ENCODE results near the gene PTPRQ.

The PTPRQ gene

DNA sequence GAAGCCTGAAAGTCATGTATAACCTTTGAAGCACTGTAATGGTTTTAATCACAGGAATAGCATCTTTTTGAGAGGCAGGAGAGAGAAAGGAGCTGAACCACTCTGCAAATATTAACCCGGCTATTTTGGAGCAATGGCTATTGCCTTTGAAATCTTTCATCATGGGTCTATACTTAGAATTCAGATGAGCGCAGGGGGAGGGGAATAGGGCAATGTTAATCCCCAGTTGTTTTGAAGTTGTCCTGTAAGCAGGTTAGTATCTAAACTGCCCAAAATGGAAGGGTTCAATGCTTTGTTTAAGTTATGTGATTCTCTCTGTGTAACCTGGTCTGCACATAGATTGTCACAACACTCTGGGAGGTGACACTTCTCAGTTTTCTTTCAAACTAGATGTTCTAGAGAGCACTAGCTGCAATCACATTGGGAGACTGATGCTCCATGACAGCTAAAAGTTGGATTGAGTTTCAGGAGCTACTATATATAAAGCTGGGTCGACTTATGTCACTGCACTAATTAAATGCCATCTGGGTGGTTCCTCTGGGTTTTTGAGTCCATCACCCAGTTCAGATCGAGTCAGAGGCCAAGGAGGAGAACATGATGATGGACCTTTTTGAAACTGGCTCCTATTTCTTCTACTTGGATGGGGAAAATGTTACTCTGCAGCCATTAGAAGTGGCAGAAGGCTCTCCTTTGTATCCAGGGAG, 263.2 kb downstream of the PTPRQ start, which contains the start of gene MYF6:
Gene MYF6 (plus strand): TSS at position 509 of the 704 bp plus-strand sequence. CDS start 86 bp downstream, at position 595.
- DNase-seq = no peak

DNA sequence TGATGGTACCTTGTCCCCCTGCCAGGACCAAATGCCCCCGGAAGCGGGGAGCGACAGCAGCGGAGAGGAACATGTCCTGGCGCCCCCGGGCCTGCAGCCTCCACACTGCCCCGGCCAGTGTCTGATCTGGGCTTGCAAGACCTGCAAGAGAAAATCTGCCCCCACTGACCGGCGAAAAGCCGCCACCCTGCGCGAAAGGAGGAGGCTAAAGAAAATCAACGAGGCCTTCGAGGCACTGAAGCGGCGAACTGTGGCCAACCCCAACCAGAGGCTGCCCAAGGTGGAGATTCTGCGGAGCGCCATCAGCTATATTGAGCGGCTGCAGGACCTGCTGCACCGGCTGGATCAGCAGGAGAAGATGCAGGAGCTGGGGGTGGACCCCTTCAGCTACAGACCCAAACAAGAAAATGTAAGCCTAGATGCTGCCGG, 263.8 kb downstream of the PTPRQ start:
- no peak for DNase-seq

DNA sequence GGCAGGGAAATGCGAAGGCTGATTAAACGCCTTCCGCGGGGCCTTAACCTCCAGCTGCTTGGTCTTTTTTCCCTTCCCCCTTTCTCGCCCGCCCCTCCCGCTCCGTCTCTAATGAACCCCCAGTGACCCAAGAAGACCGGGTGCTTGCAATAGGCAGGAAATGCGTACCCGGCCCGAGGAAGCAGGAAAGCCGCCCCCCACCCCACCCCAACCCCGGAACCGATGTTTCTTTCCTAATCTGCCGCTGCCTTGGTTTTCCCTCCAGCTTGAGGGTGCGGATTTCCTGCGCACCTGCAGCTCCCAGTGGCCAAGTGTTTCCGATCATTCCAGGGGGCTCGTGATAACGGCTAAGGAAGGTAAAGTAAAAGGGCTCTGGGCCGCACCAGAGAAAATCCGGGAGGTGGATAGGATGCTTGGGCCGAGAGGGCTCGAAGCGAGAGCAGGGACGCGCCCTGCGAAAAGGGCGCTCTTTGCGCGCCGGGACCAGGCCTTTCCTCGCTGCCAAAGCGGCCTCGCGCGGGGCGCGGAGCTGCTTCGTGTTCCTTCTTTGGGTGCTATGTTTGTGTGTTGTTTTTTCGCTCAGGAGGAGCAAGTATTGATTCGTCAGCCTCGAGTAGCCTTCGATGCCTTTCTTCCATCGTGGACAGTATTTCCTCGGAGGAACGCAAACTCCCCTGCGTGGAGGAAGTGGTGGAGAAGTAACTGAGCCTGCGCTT, 264.4 kb downstream of the PTPRQ start:
- DNase-seq = no peak

DNA sequence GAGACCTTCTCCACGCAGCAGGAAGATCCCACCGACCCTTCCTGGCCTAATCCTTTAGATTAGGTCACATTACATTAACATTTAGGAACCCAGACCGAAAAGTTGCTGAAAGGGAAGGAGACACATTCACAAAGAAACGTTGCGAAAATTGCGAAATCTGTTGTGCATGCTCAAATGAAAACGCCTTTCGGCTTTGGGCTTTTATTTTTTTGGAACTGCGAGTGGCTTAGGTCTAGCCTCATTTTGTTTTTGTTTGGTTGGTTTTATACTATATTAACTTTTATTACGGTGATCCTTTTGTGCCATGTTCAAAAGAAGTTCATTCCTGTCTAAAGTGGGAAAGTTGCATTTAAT, 264.9 kb downstream of the PTPRQ start:
- DNase-seq = no peak

DNA sequence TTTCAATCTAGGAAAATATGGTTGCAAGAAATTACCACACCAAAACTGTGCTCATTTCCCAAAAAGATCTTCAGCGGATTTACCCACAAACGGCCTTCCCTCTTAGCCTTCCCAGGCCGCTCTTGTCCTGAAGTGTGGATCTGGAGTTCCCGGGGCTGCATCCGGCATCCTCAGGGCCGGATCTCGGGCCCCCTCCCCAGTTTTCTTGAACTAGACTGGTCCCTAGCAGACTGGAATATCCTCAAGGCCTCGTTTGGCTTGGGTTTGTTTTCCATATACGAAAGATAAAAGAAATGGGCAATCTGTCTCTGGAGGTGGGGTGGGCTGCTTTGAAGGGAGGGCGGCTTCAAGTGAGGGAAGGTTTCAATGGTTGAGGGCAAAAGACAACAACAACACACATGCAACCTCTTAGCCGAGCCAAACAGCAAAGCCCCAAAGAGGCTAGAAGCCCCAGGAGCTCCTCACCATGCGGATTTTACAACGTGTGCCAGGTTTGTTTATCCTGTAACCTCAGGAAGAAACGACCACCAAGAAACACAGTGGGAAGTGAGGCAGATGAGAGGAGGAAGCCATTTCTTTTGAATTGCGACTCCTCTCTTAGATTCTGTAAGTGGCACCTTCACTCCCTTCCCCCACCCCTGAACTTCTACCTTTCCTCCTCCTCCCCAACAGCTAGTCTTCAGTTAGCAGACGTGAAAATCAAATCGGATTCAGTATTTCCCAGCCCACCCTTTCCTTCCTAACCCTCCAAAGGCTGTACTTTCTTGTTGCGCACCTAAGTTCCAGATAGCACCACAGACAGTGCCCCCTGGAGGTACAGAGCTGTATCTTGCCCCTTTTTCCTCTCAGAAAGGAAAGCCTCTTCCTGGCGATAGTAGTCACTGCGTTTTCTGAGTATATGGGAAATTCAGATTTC, 266.0 kb downstream of the PTPRQ start:
- no peak for DNase-seq

DNA sequence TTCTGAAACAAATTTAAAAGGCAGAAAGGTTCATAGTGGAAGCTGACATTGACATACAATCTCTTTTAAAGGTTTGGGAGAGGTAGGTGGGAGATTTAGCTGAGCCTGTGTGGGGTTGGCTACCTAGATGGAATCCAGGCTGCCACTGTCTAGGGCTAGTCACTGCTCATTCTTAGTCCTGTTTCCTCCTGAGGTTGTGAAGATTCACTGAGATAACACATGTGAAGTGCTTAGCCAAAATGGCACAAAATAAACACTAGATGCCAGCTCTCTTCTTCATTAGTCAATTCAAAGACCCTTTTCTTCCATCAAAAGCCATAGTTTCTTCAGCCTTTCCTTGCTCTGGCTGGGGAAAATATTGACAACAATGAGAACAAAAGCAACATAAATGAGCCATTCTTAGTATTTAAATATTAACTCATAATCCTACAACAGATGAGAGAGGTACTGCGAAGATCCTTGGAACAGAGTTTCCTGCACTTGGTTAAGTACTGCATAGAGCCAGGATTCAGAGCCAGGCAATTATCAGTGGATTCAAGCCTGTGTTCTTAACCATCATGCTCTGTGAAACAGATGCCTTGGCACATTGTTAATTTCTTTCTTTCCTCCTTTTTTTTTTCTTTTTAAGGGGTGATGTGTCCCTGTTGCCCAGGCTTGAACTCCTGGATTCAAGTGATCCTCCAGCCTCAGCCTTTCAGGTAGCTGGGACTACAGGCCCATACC, 266.9 kb downstream of the PTPRQ start:
- no peak for DNase-seq

DNA sequence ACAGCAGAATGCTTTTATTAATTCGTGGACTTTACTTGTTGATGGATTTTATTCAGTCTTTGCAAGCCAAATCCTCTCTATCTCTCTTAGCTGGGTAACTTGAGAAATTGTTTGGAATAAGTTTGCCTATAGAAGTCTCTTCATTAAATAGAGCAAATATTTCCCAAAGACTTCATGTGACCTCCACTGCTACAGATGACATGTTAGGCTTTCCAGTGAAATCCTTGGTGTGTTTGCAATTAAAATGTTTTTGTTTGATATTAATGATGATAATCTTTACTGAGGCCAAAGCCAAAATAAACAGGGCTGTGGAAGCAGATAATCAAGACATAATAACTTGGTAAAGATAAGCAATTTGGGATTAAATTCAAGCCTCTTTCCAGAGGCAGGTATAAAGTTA, 267.8 kb downstream of the PTPRQ start:
- no peak for DNase-seq

DNA sequence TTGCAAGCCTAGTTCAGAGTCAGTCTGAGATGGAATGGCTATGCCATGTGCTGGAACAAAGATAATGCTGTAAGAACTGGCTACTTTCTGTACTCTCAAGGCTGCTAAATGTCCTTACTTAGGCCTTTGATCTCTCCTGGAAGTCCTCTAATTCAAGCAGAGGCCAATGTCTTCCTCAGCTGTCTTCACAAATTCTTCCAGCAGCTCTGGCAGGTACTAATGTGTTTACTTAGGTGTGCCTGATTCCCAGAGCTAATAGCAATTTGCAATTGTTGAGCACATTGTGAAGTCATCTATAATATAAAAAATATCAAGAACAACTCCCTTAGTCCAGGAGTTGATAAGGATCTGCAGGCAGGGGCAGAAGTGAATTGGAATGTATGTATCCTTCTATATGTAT, 268.8 kb downstream of the PTPRQ start:
- DNase-seq = no peak

DNA sequence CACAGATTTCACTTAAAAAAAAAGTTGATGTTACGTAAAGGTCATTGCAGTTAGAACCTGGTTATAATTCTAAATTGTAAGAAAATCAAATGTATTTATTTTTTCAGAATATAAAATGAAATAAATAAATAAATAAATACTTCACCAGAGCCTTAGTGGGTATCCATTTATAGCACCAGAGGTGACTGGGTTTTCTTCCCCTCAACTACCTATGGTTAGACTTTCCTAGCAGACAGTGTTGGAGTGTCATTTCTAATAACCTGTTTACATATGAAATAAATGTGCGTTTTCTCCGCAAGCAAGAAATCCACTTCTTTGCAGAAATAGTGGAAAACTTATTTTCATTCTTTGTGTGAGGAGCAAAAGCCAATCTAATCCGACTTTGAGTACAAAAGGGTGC, 269.4 kb downstream of the PTPRQ start:
- no peak for DNase-seq

DNA sequence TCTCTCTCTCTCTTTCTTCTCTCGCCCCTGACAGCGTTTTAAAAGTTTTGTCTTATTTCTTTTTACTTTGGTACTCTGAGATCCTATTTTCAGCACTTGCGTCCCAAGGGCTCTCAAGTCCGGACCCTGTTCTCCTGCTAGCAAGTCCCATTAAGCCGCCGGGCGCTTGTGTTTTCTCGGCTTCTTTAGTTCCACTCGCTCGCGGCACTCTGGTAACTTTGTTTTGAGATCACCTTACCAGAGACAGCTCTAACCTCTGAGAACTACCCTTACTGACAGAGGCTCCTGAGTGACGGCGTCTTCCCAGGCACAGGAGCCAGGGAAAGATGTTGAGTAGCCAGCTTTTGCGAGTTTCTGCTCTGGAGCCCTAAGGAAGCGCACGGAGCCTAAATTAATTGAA, 270.0 kb downstream of the PTPRQ start:
- no peak for DNase-seq

DNA sequence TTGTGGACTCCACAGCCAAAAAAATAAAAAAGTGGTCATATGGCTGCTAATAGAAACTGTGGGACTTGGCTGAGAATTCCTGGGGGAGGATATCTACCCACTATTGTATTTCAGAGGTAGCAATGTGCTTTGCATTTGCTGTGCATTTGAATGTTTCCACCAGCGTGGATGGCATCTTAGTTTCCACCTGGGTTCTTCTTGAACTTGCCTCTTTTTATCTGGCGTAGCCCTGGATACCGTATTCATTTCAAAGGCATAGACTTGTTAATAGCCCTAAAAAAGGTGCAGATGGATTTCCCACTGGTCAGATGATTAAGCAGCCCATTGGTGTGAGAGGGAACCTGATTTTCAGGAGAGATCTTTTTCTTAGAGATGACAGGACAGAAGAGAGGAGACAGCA, 270.8 kb downstream of the PTPRQ start:
- DNase-seq = no peak

DNA sequence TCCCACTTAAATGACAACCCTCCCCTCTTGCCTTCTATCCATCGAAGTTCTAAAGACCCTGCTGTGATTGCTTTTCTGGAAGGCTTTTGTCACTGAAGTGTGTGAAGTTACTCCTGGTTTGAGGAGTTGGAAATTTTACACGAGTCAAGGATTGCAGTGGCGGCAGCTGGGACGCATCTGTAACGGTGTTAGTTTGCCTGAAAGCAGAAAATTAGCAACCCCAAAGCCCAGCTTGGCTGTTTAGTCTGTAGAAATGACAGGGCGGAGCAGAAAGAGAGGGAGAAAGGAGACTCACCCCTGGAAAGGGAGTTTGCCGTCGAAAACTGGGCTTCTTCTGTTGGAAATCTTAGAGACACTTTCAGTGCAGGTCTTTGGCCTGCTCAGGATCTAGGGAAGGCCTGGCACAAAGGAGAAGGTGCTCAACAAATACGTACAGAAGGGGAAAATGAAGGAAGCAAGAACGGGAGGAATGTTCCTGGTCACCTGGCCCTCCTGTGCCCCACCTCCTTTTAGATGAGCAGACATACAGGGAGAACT, 271.7 kb downstream of the PTPRQ start:
- no peak for DNase-seq

DNA sequence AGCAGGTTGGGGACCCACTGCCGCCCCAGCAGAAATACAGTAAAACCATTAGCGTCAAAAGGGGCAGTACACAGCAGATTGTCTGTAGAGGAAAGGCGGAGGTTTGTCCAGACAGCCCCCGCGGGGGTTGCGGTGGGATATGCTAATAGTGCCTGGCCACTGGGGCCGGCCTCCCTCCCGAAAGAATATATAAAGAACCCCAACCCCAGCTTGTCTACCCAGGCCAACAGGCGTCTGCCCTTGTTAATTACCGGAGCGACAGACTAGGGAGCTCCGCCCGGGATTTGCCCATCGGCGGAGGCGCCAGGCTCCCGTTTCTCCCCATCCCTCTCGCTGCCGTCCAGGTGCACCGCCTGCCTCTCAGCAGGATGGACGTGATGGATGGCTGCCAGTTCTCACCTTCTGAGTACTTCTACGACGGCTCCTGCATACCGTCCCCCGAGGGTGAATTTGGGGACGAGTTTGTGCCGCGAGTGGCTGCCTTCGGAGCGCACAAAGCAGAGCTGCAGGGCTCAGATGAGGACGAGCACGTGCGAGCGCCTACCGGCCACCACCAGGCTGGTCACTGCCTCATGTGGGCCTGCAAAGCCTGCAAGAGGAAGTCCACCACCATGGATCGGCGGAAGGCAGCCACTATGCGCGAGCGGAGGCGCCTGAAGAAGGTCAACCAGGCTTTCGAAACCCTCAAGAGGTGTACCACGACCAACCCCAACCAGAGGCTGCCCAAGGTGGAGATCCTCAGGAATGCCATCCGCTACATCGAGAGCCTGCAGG, 272.8 kb downstream of the PTPRQ start, which contains the start of gene MYF5:
Gene MYF5 (plus strand): TSS at position 217 of the 774 bp plus-strand sequence. CDS start 152 bp downstream, at position 369.
- DNase-seq = no peak

DNA sequence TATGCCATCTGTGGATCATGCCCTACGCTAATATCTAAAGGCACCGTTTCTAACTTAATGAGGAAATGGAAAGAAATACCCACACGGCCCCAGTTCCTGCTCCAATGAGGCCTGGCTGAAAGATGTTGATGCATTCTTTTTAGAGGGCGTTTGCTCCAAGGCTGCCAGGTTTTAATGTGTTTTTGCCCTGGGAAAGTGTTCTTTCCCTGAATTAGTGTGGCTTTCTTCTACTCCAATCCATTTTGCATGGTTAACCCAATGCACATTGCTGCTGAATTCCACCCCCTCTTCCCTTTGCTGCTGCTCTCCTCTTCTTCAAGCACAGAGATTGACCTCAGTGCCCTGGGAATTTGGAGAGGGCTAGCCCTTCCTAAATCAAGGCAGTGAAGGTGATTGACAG, 273.8 kb downstream of the PTPRQ start:
- DNase-seq = no peak

DNA sequence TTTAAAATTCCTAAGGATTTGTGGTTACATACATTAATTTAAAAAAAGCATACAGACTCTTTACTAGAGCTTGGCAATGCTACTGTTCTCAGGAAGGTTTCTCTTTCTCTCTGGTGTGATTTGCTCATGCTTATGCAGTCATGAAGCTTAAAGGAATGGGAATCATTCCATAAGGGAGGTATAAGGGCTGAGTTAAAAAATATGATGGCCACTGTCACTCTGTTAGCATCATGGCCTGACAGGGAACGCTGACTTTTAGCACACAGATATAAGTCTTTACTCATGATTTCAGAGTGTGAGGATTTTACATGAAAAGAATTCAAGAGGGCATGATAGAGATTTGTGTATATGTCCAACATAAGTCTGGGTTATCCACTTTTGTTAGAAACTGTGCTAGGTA, 276.5 kb downstream of the PTPRQ start:
- no peak for DNase-seq

DNA sequence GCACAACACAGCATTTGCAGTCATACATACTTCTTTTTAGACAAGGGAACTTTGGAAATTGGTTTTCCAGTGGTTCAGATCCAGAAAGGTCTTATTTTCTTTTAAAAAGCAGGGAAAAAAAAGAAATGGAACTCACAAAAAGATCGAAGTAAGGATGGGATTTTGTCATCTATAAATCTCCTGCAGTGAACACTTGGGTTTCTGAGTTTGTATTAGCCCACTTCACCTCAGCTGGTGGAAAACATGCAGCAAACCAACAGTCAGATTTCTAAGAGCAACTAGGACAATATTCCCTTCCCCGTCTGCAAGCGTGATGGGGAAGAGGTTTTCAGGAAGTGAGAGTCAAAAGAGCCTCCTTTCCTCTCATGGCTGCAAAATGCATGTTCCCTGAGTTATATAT, 277.3 kb downstream of the PTPRQ start:
- DNase-seq = no peak
